DMS 273 (cell line): ENCODE results near the gene CATSPER1.
A peak's percentile ranks its signal among the peaks of the same experiment; 100 is the strongest.
"Not testable (repeated sequence)": the region's sequence is repeated elsewhere in the genome, so short reads cannot be mapped to it uniquely, and the experiment has no call there.

Source experiments
- DNase-seq: peaks from one replicate; lab custom pipeline; 2025; ENCODE audit not compliant: unreplicated experiment; lab: John Stamatoyannopoulos, UW

CATSPER1 gene

DNA sequence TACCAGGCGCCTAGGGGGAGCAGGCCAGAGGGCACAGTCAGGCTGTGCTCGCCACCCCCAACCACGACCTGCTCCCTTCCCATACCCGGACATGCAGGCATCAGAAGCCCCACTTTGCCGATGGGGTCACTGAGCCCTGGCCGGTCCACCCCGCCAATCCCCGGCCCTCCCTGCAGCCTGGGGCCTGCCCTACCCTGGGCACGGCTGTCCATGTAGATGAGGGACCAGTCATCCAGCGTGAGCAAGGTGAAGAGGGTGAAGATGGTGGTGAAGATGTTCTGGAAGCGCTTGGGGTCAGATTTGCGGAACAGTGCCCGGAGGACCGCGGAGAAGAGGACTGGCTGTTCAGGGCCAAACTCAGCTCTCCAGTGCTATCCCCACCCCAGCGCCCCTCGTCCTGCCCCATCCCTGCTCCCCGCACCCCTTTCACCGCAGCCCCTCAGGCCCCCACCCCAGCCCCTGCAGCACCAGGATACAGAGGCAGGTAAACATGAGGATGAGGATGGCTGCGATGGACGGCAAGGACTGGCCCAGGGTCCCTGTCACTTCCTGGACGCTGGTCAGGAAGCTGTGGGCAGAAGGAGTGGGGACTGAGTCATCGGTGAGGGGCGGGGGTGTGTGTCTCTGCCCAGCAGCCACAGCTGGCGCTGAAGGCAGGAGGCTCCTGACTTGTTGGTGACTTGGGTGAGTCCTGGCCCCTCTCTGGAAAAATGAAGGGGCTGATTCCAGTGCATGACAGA lies 5.5 kb downstream of the CATSPER1 start:
- DNase-seq: no peak

DNA sequence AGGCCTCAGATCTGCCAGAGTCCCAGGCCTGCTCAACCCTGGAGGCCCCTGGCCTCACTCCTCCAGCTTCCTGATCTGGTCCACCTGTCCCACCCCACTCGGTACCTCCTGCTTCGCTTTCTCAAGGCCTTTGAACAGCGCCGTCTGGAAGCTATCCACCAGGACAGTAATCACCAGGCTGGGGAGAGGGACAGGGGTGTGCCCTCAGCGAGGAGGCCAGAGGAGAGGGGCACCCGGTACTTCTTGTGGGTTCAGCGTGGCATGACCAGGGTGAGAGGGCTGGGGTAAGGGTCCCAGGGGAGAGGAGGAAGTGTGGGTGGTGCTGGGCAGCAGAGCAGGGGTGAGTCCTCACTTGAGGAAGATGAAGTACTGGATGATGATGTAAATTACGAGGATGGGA lies 6.1 kb downstream of the CATSPER1 start:
- DNase-seq: no peak

DNA sequence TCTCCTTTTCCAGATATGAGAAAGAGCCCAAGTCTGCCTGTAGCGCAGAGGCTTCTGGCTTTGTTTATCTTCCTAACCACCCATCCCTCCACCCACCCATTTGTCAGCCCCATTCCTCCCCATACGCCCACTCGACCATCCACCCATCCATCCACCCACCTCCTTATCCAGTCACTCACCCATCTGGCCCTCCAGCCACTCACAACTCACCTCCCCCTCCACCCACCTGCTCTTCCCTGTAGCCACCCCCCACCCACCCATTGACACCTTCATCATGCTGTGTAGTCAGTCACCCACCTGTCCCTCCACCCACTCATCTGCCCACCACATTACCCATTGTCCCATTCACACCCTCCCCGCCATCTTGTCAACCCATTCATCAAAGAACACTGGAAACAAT lies 9.0 kb downstream of the CATSPER1 start:
- no peak for DNase-seq

DNA sequence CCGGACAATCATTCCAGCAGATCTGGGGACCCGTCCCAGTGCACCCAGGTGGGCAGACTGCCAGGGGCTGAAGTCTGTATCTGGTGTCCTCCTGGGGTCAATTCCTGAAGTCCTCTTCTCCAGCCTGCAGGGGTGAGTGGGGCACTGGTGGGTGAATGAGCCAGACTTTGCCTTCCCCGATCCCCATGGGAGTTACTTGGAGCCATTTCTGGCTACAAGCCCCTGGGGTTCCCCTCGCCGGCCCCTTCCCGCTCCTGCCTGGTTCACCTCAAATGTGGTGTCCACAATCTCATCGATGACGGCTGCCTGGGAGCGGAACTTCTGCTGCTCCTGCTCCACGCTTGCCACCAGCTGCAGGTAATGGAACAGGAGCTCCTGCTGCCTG lies 9.5 kb downstream of the CATSPER1 start:
- DNase-seq: no peak

DNA sequence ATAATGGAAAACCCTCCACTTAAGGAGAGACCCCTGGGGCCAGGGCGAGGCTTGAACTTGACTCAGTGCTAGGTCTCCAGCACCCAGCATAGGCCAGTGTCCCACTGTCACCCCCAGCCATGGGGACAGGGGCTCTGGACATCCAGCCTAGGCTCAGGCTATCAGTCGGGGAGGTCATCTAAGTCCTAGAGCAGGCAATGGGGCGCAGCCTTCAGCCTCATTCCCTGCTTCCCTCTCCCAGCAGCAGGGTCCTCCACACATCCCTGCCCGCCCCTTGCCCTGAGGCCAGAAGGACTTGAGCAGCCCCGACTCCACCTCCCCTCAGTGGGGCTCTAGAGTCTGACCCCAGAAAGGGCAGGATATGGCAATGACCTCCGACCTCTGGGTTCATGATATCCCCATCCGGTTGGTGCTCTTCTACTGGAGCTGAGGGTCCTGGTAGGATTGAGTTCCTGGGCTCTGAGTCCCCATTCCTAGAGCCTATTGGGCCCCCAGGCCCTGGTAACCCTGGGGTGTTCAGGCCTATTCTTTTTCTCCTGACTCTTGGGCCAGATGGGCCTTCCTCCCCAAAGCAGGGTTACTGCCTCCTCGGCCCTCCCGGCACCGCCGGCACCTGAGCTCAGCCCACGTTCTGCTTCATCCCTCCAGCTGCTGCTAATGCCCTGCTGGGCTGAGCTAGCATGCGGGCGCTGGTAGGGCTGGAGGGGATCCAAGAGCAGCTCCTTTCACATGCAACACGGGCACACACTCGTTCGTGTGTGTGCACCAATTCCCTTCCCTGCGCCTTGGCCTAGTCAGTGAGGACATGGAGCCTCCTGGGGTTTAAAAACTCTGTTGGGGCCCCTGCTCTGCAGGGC lies 10.1 kb downstream of the CATSPER1 start:
- peak; percentile 90 for DNase-seq

DNA sequence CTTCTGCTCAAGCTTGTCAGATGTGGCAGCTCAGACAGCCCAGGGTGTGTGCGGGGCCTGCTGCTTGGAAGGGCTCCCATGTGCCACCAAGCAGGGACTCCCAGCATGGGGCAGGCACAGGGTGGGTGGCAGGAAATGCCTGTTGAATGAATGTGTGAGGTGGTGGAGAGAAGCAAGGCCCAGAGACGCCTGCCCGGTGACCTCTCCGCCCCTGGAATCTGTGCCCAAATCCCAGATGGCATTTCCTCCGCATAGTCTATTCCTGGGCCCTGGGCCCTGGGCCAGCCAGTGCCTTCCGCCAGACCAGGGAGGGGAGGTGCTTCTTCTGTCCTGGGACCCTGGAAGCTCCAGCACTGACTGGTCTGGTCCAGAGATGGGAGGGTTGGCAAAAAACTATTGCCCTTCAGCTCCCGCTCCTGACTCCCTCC lies 10.8 kb downstream of the CATSPER1 start:
- peak; percentile 63 for DNase-seq

DNA sequence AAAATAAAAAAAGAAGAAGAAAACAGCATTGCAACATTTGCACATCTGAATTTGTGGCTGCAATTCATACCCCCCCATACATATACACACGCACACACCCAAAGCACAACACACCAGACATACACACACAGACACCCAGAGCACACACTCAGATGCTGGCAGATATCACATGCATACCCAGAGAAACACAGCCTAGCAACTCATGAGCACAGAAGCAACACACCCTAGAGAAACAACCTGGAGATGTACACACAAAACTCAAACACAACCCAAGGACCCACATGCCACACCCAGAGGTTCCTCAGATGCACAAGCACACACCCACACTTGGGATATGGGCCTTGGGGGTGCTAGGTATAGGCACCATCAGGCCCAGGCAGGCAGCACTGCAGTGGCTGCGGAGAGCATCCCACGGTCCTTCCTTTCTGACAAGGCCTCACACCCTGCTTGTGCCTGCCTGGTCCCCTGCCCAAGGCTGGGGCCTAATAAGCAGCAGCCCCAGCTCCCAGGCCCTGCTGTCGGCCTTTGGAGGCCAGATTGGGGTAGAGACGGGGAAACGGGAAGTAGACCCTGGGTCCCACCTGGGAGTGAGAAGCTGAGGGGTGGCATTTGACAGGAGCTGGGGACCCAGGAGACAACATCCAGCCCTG lies 11.3 kb downstream of the CATSPER1 start:
- DNase-seq: peak; percentile 52

DNA sequence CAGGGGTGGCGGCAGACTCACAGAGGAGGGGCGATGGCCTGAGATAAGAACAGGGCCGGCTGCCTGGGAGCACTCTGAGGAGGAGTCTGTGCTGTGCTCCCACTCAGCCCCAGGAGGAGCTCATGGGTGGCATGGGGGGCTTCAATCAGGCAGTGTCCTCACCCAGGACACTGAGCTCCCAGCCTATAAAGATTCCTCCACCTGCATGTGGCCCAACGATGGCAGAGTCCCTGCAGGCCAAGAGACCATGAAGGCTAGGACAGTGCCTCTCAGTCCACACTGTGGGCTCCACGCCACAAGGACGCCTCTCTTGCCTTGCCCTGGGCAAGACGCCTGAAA lies 12.5 kb downstream of the CATSPER1 start:
- no peak for DNase-seq

DNA sequence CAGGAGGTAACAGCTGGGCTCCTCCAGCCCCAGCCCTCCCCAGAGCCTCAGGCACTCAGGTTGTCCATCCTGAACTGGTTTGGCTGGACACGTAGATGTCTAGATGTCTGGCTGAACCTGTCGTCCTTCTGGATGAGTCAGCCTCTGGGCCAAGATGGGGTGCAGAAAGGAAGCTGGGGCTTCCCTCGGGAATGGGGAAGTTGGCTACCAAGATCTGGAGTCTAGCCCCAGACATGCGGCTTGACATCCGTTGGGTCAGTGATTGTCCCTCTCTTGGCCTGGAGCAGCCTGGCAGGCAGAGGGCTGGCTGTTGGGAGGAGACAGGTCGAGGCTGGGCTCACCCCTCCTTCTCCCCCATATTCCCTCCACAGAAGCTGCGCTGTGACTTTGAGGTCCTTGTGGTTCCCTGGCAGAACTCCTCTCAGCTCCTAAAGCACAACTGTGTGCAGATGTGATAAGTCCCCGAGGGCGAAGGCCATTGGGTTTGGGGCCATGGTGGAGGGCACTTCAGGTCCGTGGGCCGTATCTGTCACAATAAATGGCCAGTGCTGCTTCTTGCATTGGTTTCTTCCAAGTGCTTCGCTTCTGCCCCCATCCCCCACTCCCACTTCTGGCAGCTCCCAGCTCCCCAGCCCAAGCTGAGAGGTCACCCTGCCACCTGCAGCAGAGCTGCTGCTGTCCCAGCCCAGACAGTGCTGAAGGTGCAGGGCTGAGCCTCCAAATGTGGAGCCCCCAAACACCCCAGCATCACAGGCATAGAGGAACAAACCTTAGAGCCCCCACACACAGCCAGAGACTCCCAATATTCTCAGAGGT lies 13.1 kb downstream of the CATSPER1 start:
- DNase-seq: no peak

DNA sequence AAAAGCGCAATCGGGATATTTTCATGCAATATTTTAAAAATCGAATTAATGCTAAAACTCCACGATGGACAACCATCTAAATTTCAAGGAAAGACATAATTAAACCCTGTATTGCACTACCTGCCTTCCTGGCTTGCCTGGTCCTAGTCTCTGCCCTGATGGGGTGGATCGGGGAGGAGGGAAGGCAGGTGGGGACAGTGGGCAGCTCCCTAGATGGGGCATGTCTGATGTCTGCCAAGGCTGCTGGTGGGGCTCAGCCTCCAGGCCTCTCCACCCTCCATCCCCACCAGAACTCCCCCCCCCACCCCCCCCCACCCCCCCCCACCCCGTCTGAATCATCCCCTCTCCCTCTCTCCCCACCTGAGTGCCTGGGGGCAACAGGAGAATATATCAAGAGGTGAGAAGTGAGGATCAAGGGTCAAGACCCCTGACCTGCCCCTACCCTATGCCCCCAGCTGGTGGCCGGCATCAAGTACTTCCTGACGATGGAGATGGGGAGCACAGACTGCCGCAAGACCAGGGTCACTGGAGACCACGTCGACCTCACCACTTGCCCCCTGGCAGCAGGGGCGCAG lies 13.8 kb downstream of the CATSPER1 start:
- DNase-seq: no peak

DNA sequence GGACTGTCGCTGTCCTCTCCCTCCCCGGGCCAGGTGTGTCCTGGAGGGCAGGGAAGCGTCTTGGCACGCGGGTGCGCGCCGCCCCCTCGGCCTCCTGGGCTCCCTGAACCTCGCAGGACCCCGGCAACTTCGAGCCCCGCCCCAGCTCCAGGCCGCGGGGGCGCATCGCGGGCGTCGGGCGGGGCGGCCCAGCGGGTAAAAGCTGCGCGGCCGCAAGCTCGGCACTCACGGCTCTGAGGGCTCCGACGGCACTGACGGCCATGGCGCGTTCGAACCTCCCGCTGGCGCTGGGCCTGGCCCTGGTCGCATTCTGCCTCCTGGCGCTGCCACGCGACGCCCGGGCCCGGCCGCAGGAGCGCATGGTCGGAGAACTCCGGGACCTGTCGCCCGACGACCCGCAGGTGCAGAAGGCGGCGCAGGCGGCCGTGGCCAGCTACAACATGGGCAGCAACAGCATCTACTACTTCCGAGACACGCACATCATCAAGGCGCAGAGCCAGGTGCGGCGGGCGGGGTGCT lies 14.4 kb downstream of the CATSPER1 start, which contains the start of gene CST6:
Gene CST6 (plus strand): TSS at position 224 of the 519 bp plus-strand sequence. CDS start 37 bp downstream, at position 261.
- no peak for DNase-seq

DNA sequence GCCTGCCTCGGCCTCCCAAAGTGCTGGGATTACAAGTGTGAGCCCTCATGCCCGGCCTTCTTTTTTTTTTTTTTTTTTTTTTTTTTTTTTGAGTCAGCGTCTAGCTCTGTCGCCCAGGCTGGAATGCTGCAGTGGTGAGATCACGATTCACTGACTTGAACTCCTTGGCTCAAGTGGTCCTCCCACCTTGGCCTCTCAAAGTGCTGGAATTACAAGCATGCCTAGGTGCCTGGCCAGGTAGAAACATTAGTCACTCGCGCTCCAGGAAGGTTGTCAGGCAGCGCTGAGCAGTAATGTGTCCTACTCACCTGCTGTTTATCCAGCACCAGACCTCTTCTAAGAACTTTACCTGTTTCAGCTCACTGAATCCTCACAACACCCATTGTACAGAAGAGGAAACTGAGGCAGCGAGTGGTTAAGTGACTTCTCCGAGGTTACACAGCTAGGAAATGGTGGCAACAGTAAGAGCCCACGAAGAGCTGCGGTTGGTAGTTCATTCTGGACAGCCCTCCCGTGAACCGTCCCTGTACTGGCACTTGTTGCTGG lies 15.0 kb downstream of the CATSPER1 start:
- no peak for DNase-seq

DNA sequence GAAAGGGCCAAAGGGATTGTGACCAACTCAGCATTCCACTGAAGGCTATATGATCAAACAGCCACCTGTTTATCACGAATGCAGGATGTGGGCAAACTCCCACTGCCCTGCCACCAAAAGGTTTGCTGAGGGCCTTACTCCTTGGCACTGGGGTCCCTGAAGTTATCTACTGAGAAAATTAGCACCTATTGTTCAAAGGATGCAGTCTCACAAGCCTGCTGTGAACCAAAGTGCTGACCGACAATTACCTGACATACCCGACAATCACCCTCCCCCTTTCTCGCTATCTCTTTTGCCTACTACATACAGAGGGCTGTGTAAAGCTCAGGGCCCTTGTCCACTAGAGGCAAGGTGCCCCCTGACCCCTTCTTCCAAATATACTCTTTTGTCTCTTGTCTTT lies 16.2 kb downstream of the CATSPER1 start:
- not testable (repeated sequence) for DNase-seq

DNA sequence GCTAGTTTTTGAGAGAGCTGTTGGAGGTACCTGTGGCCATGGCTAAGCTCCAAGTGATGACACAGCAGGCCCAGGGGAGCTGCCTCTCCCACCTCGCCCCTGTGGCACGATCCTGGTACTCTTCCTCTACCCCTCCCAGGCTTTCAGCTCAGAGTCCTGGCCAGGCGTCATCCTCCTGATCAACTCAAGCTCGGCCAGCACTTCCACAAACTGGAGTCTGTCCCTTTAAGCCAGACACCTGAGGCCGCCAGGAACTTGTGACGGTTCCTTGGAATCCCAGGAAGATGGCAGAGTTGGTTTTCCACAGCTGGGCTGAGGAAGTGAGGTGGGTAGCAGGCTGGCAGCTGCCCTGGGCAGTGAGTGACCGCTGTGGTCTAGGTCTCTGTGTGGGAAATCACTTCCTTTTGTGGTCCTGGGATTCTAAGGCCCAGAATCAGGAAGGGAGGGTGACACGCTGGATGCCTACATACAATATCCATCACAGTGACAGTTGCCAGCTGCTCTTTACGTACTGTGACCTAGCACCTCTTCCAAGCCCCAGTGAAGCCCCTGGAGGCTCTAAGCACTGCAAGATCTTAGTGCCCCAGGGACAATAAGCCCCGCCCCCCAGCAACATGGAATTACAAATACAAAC lies 17.7 kb downstream of the CATSPER1 start:
- no peak for DNase-seq

DNA sequence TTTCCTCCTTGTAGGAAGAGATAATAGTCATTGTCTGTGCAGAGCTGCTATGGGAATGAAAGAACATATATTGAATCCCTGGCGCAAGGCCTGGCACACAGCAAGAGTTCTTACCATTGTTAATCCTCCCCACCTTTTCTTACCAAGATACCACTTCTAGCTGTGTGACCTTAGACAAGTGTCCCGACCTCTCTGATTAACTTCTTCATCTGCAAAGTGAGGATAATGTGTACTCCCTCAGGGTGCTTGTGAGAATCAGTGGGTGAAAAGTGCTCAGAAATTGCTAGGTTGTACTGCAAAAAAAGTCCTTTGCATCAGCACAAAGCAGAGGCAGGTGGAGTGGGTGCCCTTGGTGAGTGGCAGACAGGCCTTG lies 18.2 kb downstream of the CATSPER1 start:
- no peak for DNase-seq

DNA sequence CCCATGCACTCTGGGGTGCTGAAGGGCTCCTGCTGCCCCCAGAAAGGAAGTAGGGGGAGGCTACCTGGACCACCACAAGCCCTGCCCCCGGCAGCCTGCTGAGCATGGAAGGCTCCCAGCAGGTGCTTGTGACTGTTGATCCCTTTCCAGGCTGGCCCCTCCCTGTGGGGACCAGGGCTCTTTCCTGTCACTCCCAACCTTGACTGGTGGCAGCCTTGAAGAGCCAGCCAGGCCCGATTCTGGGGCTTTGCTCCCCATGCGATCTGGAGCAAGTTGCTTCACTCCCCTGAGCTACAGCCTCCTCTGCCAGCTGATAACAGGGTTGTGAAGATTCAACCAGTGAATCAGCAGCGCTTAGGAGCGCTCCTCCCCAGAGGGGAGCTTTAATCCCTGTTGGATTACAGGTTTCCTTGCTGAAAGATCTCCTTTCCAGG lies 19.1 kb downstream of the CATSPER1 start:
- no peak for DNase-seq

DNA sequence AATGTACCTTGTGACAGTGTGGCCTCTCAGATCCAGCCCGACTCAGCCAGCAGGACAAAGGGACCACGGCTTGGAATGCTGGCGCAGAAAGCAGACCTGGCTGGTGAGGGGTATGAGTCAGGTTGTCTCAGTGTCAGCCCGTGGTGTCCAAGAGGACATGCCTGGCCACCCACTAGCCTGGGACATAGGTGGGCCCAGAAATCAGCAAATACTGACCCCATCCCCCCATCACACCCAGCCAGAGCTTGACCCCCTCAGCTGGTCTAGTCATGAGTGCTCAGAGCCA lies 19.4 kb downstream of the CATSPER1 start:
- no peak for DNase-seq

DNA sequence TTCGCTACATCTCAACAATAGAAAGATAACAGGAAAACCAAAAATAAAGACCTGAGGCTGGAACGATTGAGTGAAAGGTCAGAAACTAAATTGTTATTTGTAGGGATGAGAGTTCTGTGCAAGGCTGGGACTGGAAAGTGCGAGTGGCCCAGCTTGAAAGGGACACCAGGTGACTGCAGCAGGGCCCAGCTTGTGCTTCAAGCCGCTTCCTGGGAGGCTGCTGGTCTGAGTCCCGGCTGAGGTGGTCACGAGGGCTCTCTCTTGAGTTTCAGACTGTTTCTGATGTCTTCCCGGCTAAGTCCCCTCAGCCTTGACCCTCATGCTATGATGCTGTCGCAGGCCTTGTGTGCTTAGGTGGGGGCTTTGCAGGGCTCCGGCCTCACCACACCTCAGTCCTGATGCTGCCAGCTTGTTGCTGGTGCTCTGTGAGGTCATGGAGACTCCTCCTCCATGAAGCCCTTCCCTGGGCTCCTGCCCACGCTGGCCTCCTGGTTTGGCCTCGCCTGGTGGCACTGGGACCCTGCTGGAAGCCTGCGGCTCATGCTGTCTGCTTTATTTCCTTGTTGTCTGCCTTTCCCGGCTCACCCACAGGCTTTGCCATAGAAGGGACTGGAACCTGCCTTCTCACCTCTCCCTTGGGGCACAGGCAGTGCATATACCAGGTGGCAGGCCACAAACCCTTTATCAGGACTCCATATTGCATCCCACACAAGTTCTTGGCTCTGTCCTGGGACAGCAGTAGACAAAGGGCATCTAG lies 20.0 kb downstream of the CATSPER1 start:
- DNase-seq: no peak

DNA sequence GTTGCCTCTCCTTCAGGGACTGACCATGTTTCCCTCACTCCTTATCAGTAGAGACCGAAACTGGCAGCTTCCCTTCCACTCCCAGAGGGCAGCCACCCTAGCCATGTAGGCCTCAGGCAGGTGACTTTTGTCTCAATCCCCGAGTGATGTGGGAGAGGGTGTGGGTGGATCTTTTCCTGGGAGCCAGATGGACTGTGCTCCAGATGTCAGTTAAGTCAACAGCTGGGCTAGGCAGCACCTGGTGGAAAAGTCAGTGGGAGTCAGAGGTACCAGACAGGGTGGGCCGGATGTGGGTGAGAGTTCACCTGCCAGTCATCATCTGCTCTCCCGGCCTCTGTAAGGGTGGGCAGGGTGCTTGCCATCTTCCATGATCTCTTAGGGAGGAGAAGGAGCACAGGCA lies 22.1 kb downstream of the CATSPER1 start:
- no peak for DNase-seq
